Renal pelvis (tissue), 4 donors: ENCODE measurements around the gene ERGIC1. TPM values are rescaled to one million over a fixed set of nuclear protein-coding genes. Genes with fewer than 3 reads are reported as not detected.
"Not testable (repeated sequence)": the region's sequence is repeated elsewhere in the genome, so short reads cannot be mapped to it uniquely, and the experiment has no call there.

Experiments
- DNase-seq: peaks from one replicate; pipeline ENCODE4 v3.0.0-alpha.2; 2013
- polyA plus RNA-seq, 3 donors: library from polyadenylated mRNA; unstranded; fragments of 120-200 nt; gene quantifications; one replicate each; pipeline ENCODE4 v1.2.1, GENCODE V29; 2013; ENCODE audit not compliant: insufficient read length in 3 of 3

The ERGIC1 gene
- polyA plus RNA-seq, 3 donors, result 109 to 119 (median 118) TPM

- DNase-seq, result no peak
Measured at GRCh38 chr5:172860520-172861443, 26.7 kb downstream of the ERGIC1 start.

GRCh38 chr5:172861461-172861860, 27.4 kb downstream of the ERGIC1 start:
- no peak for DNase-seq

GRCh38 chr5:172862165-172862801, 28.2 kb downstream of the ERGIC1 start:
- DNase-seq, result no peak

- not testable (repeated sequence) for DNase-seq
Measured at GRCh38 chr5:172864171-172864570, 30.1 kb downstream of the ERGIC1 start.

- no peak for DNase-seq
Measured at GRCh38 chr5:172864747-172865146, 30.7 kb downstream of the ERGIC1 start.

- DNase-seq, result no peak
Measured at GRCh38 chr5:172866378-172866777, 32.3 kb downstream of the ERGIC1 start.

GRCh38 chr5:172866802-172867748, 33.0 kb downstream of the ERGIC1 start:
- no peak for DNase-seq

GRCh38 chr5:172867761-172868435, 33.8 kb downstream of the ERGIC1 start:
- no peak for DNase-seq

- no peak for DNase-seq
Measured at GRCh38 chr5:172868436-172868923, 34.4 kb downstream of the ERGIC1 start.

GRCh38 chr5:172868924-172869591, 35.0 kb downstream of the ERGIC1 start:
- DNase-seq, result no peak

- no peak for DNase-seq
Measured at GRCh38 chr5:172869691-172870090, 35.6 kb downstream of the ERGIC1 start.

- DNase-seq, result no peak
Measured at GRCh38 chr5:172870291-172870714, 36.3 kb downstream of the ERGIC1 start.

GRCh38 chr5:172870715-172871461, 36.8 kb downstream of the ERGIC1 start:
- no peak for DNase-seq

- DNase-seq, result no peak
Measured at GRCh38 chr5:172871536-172871935, 37.5 kb downstream of the ERGIC1 start.

GRCh38 chr5:172871982-172872381, 37.9 kb downstream of the ERGIC1 start:
- DNase-seq, result no peak

- no peak for DNase-seq
Measured at GRCh38 chr5:172872997-172873491, 39.0 kb downstream of the ERGIC1 start.

- no peak for DNase-seq
Measured at GRCh38 chr5:172873513-172873912, 39.5 kb downstream of the ERGIC1 start.

GRCh38 chr5:172874647-172875504, 40.8 kb downstream of the ERGIC1 start:
- no peak for DNase-seq
